Duodenal mucosa (tissue), 2 donors: ENCODE results near the gene FAM117A.
"Not testable (repeated sequence)": the region's sequence is repeated elsewhere in the genome, so short reads cannot be mapped to it uniquely, and the experiment has no call there.

Experiments used
- H3K27ac ChIP-seq: one replicate; pipeline ENCODE4 v1.7.0; 2013; ENCODE audit warnings: low read depth, low read length
- H3K27me3 ChIP-seq, 2 donors: one replicate each; pipeline ENCODE4 v1.7.0; 2013; ENCODE audit warnings: low read length in 2 of 2, control low read depth in 1 of 2; ENCODE audit not compliant: insufficient read depth in 2 of 2, control insufficient read depth in 1 of 2
- H3K36me3 ChIP-seq, 2 donors: one replicate each; pipeline ENCODE4 v1.7.0; 2013; ENCODE audit warnings: low read length in 2 of 2, control low read depth in 1 of 2; ENCODE audit not compliant: insufficient read depth in 2 of 2, control insufficient read depth in 1 of 2
- H3K4me1 ChIP-seq, 2 donors: one replicate each; pipeline ENCODE4 v1.7.0; 2013; ENCODE audit warnings: low read length in 2 of 2, control low read depth in 1 of 2; ENCODE audit not compliant: insufficient read depth in 2 of 2, control insufficient read depth in 1 of 2
- H3K4me3 ChIP-seq, 2 donors: one replicate each; pipeline ENCODE4 v1.7.0; 2013; ENCODE audit warnings: low read length in 2 of 2, low read depth in 1 of 2
- H3K9ac ChIP-seq, 2 donors: one replicate each; pipeline ENCODE4 v1.7.0; 2013; ENCODE audit warnings: low read length in 2 of 2, low read depth in 1 of 2
- H3K9me3 ChIP-seq, 2 donors: one replicate each; pipeline ENCODE4 v1.7.0; 2013; ENCODE audit warnings: low read length in 2 of 2, control low read depth in 1 of 2; ENCODE audit not compliant: control insufficient read depth in 1 of 2

Gene FAM117A

DNA sequence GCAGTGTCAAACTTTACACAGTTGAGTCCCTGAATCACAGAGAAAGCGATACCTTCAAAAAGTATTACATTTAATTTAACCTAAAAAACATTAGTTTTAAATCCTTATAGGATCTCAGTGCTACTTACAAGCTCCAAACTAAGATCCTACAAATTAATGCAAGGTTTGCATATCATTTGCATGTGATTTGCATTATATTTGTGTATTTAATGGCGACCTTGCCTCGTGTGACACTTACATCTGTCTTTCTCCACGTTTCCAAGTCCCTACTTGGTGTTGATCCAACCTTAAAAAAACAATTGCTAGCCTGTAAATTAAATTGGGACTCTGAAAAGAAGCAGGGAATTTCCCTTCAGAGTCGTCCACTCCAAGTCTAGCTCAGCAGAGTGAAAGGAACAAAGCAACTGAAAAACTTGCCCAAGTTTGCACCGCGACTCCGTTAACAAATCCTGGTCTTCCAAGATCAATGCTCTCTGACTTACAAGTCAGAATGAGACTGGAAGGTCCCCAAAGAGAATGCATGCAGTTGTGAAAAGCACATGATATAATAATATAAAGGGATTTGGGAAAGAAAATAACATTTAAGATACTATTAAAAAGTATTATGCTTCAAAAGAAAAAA lies 739 bp upstream of the FAM117A start:
- no peaks in the 10 kb centered on the region for H3K36me3 ChIP-seq
- peak overlapping the region; percentile 61 to 81 for H3K4me3 ChIP-seq
- H3K27me3 ChIP-seq = no peaks in the 10 kb centered on the region
- H3K9me3 ChIP-seq = no peaks in the 10 kb centered on the region
- no peak overlapping the region for H3K9ac ChIP-seq
- H3K4me1 ChIP-seq = peaks cover 13 to 34% of the 10 kb centered on the region in 2 donors
- H3K27ac ChIP-seq = no peak overlapping the region

DNA sequence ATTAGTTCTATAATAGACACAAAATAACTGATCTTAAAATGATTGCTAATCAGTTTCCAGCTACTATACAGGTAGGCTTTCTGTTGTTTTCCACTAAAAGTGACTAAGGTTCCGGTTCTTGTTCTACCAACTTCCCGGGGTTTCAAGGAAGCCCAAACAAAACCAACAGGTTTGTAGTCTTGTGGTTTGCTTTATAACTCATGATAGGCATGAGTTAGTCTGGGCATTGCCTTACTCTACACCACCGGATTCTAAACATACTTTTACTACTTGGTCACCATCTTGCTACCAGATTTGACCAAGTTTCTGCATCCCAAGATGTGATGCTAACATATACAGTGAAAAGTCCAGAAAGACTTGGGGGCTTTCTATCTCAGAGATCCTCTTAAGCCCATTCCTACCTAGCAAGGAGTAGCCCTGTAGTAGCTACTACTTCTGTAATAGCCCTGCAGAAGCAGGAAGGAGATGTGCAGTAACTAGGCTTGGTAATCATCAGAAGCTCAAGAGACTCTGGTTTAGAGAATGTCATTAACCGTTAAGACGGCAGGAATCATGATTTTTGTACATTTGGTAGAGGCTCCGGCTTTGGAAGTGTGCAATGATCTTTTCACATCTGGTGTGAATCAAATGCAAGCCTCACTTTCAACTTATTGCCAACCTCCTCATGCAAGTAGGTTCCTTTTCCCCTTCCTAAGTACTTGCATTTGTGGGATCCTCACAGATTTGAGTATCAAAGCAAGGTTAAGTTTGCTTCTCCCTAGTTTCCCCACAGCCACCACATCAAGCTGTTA lies 1.6 kb downstream of the FAM117A start:
- Histone ChIP-seq H3K27ac (no peak overlapping the region), H3K36me3 (no peaks in the 10 kb centered on the region), H3K9me3 (no peaks in the 10 kb centered on the region), H3K4me1 (peaks cover 13 to 34% of the 10 kb centered on the region in 2 donors), H3K4me3 (peak overlapping the region; percentile 77 to 81), H3K9ac (peak overlapping the region; percentile 51 to 65), H3K27me3 (no peaks in the 10 kb centered on the region)

DNA sequence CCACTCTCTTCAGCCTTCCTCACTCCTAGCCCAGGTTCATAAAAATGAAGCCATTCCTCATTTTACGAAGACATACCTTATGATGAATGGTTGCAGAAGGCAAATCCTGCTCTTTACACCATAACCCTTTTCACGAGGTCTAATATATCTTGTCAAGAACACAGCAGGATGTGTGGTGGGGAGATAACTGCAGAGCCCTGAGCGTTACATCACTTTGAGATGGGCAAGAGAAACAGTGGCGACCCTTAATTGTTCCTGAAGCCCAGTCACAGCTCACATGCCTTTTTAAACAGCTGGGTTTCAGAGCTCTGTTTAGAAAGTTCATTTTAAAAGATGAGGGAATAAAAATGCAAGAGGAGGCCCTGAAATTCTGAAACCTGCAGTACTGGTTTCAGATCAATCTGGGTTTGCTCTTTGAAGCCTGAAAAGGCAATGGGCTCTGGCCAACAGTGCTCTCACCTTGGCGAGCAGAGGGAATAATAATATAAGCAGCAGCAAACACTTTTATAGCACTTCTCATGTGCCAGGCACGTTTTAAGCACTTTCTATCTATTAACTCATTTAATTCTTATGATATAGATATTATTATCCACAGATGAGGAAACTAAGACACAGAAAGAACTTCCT lies 2.9 kb downstream of the FAM117A start:
- H3K9ac ChIP-seq = no peak overlapping the region
- peaks cover 13 to 34% of the 10 kb centered on the region in 2 donors for H3K4me1 ChIP-seq
- H3K4me3 ChIP-seq = no peak overlapping the region
- H3K27ac ChIP-seq = no peak overlapping the region
- H3K36me3 ChIP-seq = no peaks in the 10 kb centered on the region
- no peaks in the 10 kb centered on the region for H3K27me3 ChIP-seq
- H3K9me3 ChIP-seq = no peaks in the 10 kb centered on the region

DNA sequence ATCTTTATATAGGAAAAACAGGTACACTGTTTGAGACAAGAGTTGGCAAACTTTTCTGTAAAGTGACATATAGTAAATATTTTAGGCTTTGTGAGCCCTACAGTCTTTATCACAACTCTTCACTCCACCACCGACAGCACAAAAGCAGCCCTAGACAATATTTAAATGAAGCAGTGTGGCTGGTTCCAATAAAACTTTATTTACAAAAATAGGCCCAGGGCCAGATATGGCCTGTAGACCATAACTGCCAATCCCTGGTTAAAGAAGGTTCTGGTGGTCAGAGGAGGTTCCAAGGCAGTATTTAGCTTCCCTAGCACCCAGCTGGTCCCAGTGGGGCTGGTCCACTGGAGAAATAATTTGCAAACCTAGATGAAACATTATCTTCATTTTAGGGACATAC lies 3.6 kb downstream of the FAM117A start:
- Histone ChIP-seq H3K27me3 (no peaks in the 10 kb centered on the region), H3K9me3 (no peaks in the 10 kb centered on the region), H3K9ac (no peak overlapping the region), H3K4me1 (peaks cover 13 to 34% of the 10 kb centered on the region in 2 donors), H3K27ac (no peak overlapping the region), H3K4me3 (no peak overlapping the region), H3K36me3 (no peaks in the 10 kb centered on the region)

DNA sequence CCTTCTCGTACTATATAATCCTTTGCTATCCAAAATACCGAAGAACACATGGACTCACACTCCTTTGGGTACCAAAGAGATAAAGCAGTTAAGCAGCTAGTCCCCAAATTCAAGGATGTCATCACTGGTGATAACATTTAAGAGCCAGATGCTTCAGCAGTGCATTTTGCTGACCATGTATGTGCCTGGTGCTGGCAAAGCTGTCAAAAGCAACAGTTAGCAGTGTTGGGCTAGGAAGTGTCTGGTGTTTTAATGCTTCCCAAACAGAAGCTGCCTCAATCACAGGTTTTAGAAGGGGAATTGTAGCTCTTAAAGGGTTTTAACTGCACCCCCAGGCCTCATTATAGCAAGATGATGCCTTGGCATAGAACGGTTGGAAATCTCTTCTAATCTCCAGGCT lies 4.7 kb downstream of the FAM117A start:
- Histone ChIP-seq H3K27ac (no peak overlapping the region), H3K27me3 (no peaks in the 10 kb centered on the region), H3K4me3 (no peak overlapping the region), H3K36me3 (no peaks in the 10 kb centered on the region), H3K4me1 (peaks cover 9 to 29% of the 10 kb centered on the region in 2 donors), H3K9me3 (no peaks in the 10 kb centered on the region), H3K9ac (no peak overlapping the region)

DNA sequence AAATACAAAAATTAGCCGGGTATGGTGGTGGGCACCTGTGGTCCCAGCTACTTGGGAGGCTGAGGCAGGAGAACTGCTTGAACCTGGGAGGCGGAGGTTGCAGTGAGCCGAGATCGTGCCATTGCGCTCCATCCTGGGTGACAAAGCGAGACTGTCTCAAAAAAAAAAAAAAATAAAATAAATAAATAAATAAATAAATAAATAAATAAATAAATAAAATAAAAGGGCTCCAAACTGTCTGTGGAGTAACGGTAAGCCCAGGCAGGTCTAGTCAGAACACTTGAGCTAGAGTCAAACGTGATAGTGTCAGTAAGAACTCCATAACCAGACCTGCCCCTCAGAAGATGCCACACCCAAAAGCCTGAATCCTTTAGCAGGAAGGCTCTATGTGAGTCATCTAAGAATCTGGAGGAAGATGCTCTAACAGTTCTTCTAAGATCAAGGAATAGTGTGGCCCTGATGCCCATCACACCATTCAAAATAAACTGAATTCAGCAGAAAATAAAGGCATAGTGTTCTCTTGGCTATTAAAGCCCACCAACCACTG lies 5.4 kb downstream of the FAM117A start:
- H3K4me3 ChIP-seq, H3K27ac ChIP-seq, H3K9ac ChIP-seq, H3K36me3 ChIP-seq, H3K27me3 ChIP-seq, H3K9me3 ChIP-seq: not testable (repeated sequence)
- peaks cover 9 to 29% of the 10 kb centered on the region in 2 donors for H3K4me1 ChIP-seq

DNA sequence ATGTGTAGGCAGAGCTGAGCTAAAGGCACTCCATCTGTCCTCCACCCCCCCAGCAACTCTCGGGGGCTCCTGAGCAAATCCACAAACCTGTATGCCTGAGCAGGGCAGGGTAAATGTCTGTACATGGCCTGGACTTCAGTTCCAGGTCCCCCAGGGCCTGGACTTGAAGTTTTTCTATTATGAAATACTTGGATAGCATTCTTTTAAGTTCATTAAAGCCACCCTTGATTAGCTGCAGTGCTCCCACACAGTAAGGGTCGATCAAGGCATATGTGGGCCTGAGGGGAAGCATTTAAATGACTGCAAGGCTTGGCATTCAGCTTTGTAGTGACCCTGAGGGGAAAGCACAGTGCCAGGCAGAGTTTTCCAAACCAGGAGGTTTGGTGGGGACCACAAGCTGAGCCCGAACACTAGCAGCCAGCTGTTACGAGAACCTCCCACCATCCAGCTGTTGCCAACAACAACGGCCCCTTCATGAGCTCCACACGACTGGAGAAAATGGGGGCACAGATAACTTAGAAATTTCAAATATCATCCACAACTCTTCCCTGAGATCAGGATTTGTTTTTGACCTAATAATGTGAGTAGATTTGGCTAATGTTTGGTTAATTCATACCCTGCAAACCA lies 6.7 kb downstream of the FAM117A start:
- no peaks in the 10 kb centered on the region for H3K9me3 ChIP-seq
- peaks cover under 1 to 18% of the 10 kb centered on the region in 2 donors for H3K4me1 ChIP-seq
- no peak overlapping the region for H3K27ac ChIP-seq
- H3K27me3 ChIP-seq = no peaks in the 10 kb centered on the region
- H3K36me3 ChIP-seq = no peaks in the 10 kb centered on the region
- no peak overlapping the region for H3K9ac ChIP-seq
- H3K4me3 ChIP-seq = no peak overlapping the region

DNA sequence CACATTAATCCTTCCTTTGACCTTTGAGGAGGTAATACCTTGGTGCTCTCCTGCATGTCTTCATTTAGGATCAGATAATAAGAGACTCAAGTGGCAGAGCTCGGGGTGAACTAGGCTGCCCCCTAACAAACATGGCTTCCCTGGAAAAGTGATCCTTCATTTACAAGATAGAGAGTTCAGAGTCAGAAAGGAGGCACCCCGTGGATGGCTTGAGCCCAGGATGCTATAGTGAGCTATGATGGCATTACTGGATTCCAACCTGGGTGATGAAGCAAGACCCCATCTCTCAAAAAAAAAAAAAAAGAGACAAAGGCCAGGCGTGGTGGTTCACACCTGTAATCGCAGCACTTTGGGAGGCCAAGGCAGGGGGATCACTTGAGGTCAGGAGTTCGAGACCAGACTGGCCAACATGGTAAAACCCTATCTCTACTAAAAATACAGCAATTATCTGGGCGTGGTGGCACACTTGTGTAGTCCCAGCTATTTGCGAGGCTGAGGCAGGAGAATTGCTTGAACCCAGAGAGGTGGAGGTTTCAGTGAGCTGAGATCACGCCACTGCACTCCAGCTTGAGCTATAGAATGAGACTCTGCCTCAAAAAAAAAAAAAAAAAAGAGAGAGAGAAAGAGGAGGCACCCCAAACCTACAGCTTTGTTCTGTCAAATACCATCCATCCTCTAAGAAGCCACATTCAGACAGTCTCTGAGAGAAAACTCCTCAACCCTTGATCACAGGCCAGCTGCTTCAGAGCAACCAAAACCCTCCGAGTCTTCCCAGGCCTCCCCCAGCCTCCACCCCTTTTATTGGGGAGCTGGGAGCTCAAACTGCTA lies 7.4 kb downstream of the FAM117A start:
- Histone ChIP-seq H3K27ac (no peak overlapping the region), H3K36me3 (no peaks in the 10 kb centered on the region), H3K9ac (no peak overlapping the region), H3K4me1 (peaks cover 0 to 11% of the 10 kb centered on the region in 2 donors), H3K9me3 (no peaks in the 10 kb centered on the region), H3K4me3 (no peak overlapping the region), H3K27me3 (no peaks in the 10 kb centered on the region)

DNA sequence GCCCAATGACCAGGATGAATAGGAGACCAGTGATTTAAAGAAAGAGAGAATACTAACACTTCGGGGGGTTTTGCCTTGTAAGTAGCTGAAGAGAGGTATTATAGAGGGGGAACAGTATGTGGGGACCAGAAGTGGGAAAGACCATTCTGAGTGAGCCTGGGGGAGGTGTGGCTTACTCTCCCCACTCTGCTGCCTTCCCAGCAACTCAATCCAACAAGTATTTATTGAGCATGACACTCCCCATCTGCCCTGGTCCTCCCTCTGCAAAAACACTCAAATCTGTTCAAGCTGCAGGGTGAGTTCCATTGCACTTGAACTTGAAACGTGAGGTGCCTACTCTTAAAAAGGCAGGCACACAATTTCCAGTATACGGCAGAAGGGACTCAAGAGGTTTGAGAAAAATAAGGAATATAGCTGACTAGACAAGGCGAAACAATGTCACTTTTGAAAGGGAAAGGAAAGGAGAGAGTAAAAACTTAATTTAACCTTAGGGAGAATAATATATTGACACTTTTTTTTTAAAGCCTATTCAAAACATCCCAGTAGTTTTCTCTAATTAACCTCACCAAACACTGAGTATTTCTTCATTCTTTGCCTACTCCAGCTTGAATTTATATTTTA lies 8.2 kb downstream of the FAM117A start:
- H3K36me3 ChIP-seq = no peaks in the 10 kb centered on the region
- H3K27me3 ChIP-seq = no peaks in the 10 kb centered on the region
- no peak overlapping the region for H3K9ac ChIP-seq
- H3K27ac ChIP-seq = no peak overlapping the region
- H3K4me3 ChIP-seq = no peak overlapping the region
- no peaks in the 10 kb centered on the region for H3K9me3 ChIP-seq
- peaks cover under 1 to 4% of the 10 kb centered on the region in 2 donors for H3K4me1 ChIP-seq
